ENCODE data around the gene JDP2.

JDP2 gene

DNA sequence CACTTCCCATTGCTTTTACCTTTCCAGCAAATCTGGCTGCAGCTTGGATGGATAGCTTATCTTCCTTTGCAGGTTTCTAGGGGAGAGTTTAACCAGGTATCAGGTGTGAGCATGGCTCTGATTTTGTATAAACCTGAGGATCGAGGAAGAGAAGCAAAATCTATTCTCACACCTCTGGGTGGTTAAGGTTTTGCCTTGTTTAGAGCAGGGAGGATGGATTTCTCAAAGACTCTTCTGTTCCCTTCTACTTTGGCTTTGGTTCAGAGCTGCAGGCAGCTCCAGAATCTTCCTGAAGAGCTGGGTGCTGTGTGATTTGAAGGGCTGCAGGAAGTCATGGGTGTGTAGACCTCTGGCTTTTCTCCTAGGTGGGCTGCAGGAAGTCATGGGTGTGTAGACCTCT lies 1.7 kb downstream of the JDP2 start:
- DNase-seq (ENCODE audit: low spot score), result no peak
- in situ Hi-C loops (cut with MboI; ENCODE audit: low pct_unique_long_range_greater_than_20kb, low sequenced_read_pairs, unreplicated experiment), result no loop called here
- TF ChIP-seq, protein P1, sequence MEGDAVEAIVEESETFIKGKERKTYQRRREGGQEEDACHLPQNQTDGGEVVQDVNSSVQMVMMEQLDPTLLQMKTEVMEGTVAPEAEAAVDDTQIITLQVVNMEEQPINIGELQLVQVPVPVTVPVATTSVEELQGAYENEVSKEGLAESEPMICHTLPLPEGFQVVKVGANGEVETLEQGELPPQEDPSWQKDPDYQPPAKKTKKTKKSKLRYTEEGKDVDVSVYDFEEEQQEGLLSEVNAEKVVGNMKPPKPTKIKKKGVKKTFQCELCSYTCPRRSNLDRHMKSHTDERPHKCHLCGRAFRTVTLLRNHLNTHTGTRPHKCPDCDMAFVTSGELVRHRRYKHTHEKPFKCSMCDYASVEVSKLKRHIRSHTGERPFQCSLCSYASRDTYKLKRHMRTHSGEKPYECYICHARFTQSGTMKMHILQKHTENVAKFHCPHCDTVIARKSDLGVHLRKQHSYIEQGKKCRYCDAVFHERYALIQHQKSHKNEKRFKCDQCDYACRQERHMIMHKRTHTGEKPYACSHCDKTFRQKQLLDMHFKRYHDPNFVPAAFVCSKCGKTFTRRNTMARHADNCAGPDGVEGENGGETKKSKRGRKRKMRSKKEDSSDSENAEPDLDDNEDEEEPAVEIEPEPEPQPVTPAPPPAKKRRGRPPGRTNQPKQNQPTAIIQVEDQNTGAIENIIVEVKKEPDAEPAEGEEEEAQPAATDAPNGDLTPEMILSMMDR (IDR thresholded peaks at IDR 0.05; ENCODE audit: extremely low read depth, insufficient read depth, missing control alignments), result no peak

DNA sequence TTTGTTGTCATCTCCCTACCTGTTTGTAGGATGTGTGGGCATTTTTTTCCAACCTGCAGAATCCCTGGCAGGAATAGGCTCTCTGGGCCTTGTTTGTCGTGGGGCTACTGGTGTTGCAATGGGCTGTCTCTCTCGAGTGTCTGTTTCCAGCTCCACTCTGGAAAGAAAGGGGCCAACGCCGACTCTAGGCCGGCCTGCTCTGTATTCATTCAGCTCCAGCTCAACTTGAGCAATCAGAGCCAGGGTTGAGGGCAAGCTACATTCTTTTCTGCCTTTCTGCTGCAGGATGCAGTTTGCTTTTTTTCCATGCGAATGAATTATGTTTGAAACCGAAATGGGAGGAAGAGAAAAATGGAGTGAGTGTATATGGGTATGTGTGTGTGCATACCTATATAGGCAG lies 2.3 kb downstream of the JDP2 start:
- DNase-seq (ENCODE audit: low spot score), result no peak
- in situ Hi-C loops (cut with MboI; ENCODE audit: low pct_unique_long_range_greater_than_20kb, low sequenced_read_pairs, unreplicated experiment), result no loop called here
- TF ChIP-seq, protein P1 (IDR thresholded peaks at IDR 0.05; ENCODE audit: extremely low read depth, insufficient read depth, missing control alignments), result no peak

DNA sequence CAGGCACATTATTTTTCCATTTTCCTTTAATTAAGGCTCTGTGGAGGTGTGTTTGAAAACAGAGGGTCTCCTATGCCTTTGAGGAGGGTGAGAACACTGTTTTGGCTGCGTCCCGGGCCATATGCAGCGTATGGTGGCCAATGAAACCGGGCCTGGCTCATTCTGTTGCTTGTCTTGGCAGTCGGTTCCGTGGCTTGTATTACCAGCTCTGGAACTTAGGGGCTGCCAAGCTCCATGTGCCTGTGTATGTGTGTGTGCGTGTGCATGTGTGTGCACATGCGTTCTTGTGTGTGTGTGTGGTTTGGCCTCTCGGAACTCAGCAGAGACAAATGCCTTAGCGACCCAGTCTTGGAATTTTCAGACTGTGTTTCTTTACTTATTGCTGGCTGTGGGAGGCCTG lies 2.7 kb downstream of the JDP2 start:
- DNase-seq (ENCODE audit: low spot score), result no peak
- in situ Hi-C loops (cut with MboI; ENCODE audit: low pct_unique_long_range_greater_than_20kb, low sequenced_read_pairs, unreplicated experiment), result no loop called here
- TF ChIP-seq, protein P1 (IDR thresholded peaks at IDR 0.05; ENCODE audit: extremely low read depth, insufficient read depth, missing control alignments), result no peak

DNA sequence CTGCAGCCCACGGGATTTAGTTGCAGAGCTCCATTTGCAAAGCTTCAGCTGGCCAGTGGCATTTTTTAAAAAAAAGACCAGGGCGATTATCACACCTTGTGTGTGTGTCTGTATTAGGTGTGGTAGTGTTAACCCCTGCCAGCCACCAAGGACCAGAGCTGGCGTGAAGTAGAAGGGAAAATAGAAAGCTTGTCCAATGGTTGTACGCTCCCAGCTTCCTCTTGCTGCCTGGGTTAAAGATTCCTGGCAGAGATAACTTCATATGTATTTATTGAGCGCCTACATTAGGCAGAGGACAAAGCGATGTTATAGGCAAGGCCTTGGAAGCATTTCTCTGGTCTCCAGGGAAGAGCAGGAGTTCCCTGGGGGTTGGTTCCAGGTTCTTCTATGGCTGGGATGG lies 3.2 kb downstream of the JDP2 start:
- in situ Hi-C loops (cut with MboI; ENCODE audit: low pct_unique_long_range_greater_than_20kb, low sequenced_read_pairs, unreplicated experiment), result no loop called here
- no peak for DNase-seq (ENCODE audit: low spot score)
- TF ChIP-seq, protein P1 (IDR thresholded peaks at IDR 0.05; ENCODE audit: extremely low read depth, insufficient read depth, missing control alignments), result no peak

DNA sequence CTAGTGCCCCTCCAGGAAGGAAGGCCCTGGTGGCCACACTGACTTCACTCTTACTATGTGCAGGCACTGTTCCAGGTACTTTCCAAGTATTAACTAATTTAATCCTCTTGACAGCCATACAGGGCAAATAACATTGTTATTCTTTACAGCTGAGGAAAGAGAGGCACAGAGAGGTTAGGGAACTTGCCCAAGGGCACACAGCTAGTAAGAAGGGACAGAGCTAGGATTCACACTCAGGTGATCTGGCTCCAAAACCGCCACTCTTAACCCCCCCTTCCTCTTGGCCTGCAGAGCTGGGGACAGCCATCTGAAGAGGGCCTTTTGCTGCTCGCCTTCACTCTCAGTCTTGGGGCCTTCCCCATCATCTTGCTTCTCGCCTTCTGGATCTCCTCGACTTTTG lies 4.0 kb downstream of the JDP2 start:
- no peak for DNase-seq (ENCODE audit: low spot score)
- in situ Hi-C loops (cut with MboI; ENCODE audit: low pct_unique_long_range_greater_than_20kb, low sequenced_read_pairs, unreplicated experiment), result no loop called here
- TF ChIP-seq, protein P1 (IDR thresholded peaks at IDR 0.05; ENCODE audit: extremely low read depth, insufficient read depth, missing control alignments), result no peak

DNA sequence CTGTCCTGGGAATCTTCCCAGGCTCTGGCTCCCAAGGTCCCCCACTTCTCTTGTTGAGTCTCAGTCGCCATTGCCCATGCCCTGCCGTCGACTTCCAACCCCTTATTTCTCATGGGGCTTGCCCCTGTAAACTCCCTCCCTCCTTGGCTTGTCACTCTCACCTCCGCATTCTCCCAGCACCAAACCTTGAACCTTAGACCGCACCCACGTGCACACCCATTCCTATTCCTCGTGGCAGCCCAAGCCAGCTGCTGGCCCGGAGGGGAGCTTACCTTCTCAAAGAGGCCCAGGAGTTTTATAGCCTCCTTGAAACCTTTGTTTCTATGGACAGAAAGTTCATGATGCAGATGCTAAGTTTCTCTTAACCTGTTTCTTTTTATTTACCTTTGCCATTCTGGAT lies 4.6 kb downstream of the JDP2 start:
- no peak for DNase-seq (ENCODE audit: low spot score)
- TF ChIP-seq, protein P1 (IDR thresholded peaks at IDR 0.05; ENCODE audit: extremely low read depth, insufficient read depth, missing control alignments), result no peak
- in situ Hi-C loops (cut with MboI; ENCODE audit: low pct_unique_long_range_greater_than_20kb, low sequenced_read_pairs, unreplicated experiment), result no loop called here

DNA sequence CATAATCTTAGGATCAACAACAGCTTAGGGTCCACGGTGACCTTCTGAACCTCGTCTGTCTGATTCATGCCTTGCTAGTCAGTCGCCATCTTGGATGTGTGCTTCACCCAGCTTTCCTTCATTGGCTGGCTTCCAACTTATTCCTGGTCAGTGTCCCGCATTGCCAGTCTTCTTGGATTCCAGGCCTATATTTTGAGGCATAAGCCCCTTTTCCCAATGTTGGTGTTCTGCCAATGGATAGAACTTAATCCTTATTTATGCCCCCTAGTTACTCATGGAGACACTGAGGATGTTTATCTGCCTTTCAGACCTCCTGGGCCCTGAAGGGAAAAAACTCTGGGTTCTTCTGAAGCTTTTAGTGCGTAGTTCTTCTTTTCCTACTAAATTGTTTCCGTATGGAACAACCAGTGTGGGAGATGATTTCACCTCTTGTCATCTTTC lies 5.8 kb downstream of the JDP2 start:
- DNase-seq (ENCODE audit: low spot score), result no peak
- TF ChIP-seq, protein P1 (IDR thresholded peaks at IDR 0.05; ENCODE audit: extremely low read depth, insufficient read depth, missing control alignments), result no peak
- in situ Hi-C loops (cut with MboI; ENCODE audit: low pct_unique_long_range_greater_than_20kb, low sequenced_read_pairs, unreplicated experiment), result no loop called here

Data from GM13977 (cell line).